ENCODE results near the gene WDR33.
"Not testable (repeated sequence)": the region's sequence is repeated elsewhere in the genome, so short reads cannot be mapped to it uniquely, and the experiment has no call there.

The WDR33 gene

GRCh38 chr2:127810619-127811396 is at the start of gene WDR33:
TSS of gene WDR33 (minus strand) at chr2:127811171. CDS start at chr2:127770981, 40,190 bp downstream.
- DNase-seq, result peak; percentile 96

DNA sequence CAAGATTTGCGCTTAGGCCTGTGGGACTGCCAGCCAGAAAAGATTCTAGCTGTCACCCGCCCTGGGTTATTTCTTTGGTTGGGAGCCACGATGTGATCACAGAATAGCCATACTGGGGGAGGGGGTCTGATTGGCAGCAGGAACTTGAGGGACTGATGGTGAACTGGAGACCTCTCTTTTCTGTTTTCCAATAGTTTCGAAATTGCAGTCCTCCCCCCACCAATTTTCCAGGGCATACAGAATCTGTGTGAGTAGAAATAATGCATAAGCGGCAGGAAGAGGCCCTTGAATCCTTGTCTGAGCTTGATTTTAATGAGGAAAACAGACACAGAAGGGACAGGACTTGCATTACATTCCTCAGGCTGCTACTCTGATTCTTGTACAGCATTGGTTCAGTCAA is 49.2 kb upstream of the WDR33 start:
- no peak for DNase-seq

DNA sequence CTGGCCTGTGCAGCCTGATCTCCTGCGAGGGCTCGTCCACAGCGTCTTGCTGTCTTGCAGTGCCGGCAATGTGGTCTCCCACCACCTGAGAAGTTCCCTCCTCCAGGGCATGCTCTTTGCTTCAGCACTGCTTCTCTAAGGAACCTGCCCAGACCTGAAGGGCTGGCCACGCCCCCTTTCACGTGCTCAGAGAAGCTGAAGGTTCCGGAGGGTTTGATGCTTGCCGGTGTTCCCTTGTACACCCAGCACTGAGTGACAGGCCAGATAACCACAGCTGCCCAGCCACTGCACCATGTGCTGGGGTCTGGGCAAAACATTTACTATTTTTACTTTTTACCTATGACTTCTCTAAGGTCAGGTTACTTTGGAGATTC is 48.7 kb upstream of the WDR33 start:
- DNase-seq, result peak; percentile 73

- no peak for DNase-seq
These were observed 46.4 kb upstream of the WDR33 start for GRCh38 chr2:127857265-127857808.

- DNase-seq, result no peak
These were observed 42.7 kb upstream of the WDR33 start for GRCh38 chr2:127853671-127854070.

- DNase-seq, result no peak
These were observed 41.4 kb upstream of the WDR33 start for GRCh38 chr2:127852388-127852787.

DNA sequence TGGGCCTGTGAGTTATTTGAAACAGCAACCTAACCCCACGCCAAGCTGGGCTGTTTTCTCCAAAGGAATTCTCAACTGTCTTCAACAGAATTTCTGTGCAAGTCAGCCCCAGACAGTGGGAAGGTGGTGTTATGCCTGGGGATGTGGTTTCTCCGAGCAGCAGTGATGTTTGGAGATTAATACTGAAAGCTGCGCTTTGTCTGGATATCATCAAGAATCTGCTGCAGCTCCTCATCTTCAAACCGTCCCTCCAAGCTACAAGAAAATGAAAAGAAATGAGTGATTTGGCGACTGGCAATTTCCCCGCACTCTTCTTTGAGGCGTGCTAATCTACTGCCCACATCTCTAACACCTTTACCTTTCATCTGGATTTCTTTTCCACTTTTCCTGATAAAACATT is 37.0 kb upstream of the WDR33 start:
- DNase-seq, result no peak

DNA sequence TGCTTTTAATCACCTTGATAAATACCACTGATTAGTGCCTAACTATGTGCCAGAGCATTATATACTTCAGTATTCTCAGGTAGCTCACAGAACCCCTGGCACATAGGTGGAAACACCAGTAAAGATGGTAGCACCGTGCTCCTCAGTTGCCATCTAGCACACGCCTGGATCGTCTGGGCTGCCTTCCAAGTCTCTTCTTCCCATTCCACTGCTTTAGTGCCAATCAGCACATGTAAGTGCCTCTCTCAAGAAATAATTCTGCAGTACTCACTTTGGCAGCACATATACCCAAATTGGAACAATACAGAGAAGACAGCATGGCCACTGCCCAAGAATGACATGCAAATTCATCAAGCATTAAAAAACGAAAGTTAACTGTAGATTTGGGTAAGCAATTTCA is 34.0 kb upstream of the WDR33 start:
- no peak for DNase-seq

- DNase-seq, result no peak
These were observed 32.7 kb upstream of the WDR33 start for GRCh38 chr2:127843677-127844076.

- no peak for DNase-seq
These were observed 30.7 kb upstream of the WDR33 start for GRCh38 chr2:127841466-127842178.

DNA sequence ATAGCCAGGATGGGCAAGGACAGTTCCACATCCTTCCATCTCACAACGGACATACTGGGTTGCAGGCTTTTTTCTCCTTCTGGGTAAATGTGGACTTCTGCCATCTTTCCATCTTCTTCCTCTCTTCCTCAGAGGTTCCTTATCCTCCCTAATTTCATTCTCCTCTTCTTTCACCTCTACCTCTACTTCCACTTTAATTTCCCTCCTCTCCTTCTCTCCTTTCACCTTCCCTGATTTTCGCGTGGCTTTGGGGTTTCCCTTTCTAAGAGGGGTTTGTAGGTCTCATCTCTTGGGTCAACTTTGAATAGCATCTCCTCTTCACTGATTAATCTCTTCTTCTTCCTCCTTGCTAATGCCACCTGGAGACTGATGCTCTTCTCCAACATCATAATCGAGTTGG is 29.9 kb upstream of the WDR33 start:
- DNase-seq, result no peak

GRCh38 chr2:127834951-127835350 is 24.0 kb upstream of the WDR33 start:
- DNase-seq, result no peak

- DNase-seq, result peak; percentile 70
These were observed 18.9 kb upstream of the WDR33 start for GRCh38 chr2:127829845-127830246.

GRCh38 chr2:127826708-127827107 is 15.7 kb upstream of the WDR33 start:
- not testable (repeated sequence) for DNase-seq

GRCh38 chr2:127826047-127826446 is 15.1 kb upstream of the WDR33 start:
- DNase-seq, result no peak

DNA sequence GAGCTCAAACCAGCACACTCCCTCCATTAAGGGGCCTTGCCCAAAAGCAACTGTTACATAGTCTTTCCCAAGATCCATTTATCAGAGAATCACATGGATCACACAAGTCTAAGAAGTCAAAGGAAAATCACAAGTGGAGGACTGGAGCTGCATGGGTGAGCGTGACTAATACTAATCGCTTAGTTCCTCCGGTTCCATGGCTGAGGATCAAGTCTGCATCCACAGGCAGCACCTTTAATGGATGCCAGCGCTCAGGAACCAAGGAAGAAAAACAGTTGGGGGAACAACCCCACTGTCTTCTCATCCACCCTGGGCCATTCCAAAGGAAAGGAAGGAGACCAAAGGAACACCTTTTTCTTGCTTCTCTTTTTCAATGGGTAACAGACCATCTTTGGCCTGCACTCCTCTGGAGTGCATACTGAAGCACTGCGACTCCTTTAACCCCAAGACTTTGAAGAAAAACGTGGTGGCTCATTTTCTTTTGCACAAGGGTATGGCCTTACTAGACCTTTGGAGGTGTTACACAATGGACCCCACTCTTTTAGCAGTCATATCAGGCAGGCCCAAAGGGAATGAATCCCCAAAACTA is 9.2 kb upstream of the WDR33 start:
- DNase-seq, result no peak

DNA sequence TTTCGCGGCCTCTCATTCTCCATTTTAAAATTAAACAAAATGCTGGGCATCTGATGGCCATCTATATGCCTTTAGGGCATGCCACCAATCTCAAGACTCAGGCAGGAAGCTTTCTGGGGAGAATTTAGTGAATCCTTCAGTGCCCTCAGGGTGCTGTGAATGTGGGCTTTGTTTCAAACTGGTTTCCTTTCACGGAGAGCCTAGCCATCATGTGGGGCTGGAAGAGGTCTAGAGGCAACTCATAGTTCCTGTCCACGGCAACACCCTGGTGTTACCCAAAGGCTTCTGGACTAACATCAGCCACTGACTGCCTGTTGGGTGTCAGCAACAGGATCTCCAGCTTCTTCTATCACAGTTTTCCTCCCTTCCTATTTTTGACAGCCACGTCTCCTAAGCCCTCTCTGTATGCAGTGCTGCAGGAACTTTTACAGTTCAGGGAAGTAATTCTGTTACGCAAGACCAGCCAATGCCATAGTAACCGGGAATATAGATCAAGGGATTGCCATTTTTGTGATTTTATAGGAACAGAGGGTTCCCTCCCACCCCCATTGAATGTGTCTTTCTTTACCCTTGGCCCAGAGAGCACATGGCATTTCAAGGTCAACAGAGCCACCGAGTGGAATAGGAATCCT is 7.9 kb upstream of the WDR33 start:
- no peak for DNase-seq

DNA sequence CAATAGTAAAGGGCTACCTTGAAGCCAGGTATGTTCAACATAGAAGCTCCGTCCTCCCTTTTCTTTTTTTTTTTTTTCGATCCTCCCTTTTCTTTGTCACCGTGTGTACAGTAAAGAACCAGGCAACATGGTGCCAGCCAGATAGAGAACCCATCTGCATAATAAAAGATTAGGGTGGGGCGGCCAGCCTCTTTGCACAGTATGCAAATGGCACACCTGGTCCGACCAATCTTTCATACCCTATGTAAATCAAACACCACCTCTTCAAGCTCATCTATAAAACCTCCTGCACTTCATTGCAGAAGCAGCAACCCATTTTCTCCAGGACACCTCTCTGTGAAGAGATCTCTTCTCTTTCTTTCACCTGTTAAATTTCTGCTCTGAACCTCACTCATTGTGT is 7.3 kb upstream of the WDR33 start:
- no peak for DNase-seq

DNA sequence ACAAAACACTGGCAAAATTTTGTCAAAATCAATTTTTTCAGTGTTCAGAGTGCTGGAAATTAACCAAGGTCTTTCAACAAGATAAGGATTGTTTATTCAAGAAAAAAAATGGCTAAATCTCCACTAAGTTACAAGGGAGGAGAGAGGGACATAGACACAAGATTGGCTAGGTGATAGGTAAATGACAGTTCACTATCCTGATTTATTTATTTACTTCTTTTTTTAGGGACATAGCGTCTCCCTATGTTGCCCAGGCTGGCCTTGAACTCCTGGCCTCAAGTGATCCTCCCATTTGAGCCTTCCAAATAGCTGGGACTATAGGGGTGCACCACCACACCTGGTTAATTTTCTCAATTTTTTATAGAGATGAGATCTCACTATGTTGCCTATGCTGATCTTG is 3.7 kb upstream of the WDR33 start:
- no peak for DNase-seq

DNA sequence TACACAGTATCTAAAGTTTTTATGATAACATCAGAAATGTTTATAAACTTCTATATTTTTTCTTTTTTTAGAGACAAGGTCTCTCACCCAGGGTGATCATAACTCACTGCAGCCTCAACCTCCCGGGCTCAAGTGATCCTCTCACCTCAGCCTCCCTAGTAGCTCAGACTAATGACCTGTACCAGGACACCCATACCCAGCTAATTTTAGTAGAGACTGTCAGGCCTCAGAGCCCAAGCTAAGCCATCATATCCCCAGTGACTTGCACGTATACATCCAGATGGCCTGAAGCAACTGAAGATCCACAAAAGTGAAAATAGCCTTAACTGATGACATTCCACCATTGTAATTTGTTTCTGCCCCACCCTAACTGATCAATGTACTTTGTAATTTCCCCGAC is 1.5 kb upstream of the WDR33 start:
- not testable (repeated sequence) for DNase-seq

GRCh38 chr2:127811397-127812321 is 688 bp upstream of the WDR33 start:
- DNase-seq, result no peak

- no peak for DNase-seq
These were observed 784 bp downstream of the WDR33 start for GRCh38 chr2:127810156-127810618.
